HG03558 (cell line): Measurements from ENCODE around the gene BIRC7.
"Not testable (repeated sequence)": the region's sequence is repeated elsewhere in the genome, so short reads cannot be mapped to it uniquely, and the experiment has no call there.

Source experiments
- ATAC-seq: cut with Tn5 transposase; IDR thresholded peaks from one replicate; pipeline ENCODE4 v1.9.1; 2021; ENCODE audit warnings: moderate number of reproducible peaks; ENCODE audit not compliant: unreplicated experiment; ENCODE audit errors: extremely low read depth

Gene BIRC7

DNA sequence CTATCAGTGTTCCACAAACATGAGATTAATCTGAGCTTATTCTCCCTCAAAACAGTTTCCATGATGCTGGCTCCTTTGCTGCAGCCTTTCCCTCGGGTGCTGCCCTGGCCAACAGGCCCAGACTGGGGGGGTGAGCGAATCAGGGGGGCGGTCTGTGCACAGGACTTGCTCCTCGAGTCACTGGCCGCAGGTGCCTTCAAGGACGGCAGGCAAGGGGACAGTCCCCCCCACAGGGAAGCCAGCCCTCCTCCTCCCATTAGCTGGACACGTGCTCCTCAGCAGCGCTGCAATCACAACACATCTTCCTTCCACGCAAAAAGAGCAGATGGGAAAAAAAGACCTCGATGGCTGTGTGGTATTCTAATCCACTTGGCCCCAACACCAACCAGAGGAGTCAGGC, 29.8 kb upstream of the BIRC7 start:
- ATAC-seq: no peak

DNA sequence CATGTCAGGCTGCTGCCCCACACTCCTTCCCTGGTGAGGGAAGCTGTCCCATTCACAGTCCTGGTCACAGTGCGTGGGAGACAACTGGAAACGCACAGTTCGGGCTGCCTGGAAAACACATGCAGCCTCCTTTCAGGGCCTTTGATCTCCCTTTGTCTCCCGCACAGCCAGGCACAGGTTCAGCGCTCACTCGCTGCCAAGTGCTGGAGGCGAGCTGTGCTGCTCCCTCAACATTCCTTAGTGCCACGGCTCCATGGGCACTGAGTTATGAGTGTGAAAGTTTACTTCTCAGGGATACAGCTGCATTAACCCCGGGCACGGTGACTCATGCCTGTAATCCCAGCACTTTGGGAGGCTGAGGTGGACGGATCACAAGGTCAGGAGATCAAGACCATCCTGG, 28.8 kb upstream of the BIRC7 start:
- no peak for ATAC-seq

DNA sequence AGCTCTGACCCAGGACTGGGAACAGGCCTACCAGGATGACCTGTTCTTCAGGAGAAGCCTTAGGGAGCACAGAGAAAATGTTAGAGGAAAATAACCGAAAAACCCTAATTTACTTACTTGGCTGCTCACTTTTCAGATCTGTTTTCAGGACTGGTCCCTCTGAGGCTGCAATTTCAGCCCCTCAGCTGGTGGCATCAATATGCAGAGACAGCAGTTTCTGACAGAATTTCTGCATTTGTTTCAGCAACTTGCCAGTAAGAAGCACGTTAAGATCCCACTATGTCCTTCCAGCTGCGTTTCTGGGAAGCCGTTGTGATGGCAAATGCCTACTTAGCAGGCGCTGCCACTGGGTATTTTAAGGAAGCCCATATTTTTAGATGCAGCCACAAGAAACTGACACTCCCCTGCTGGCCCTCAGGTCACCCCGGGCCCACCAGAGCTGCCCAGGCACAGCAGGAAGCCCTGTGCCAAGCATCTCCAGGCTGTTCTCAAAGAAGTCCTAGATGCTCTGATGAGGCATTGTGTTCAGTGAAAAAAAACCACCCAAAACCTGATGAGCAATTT, 27.3 kb upstream of the BIRC7 start:
- no peak for ATAC-seq

DNA sequence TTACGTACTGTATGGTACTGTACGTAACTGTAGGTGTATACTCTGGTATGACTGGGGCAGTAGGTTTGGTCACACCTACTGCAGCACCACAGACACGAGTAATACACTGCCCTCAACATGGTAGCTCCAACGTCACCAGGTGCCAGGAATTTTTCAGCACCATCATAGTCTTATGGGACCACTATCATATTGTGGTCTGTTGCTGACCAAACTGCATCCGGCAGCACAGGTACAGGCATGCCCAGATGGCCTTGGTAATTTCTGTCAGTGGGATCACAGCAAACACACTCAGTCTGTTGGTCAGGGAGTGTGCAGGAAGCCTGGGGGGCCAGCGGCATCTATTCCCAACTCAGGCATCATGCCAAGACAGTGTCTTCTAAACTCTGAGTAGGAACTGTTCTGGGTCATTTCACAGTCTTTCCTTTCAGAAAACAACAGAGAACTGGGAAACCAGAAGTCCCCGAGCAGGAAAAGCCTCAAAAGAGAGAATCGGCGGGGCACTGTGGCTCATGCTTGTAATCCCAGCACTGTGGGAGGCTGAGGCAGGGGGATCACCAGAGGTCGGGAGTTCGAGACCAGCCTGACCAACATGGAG, 25.6 kb upstream of the BIRC7 start:
- ATAC-seq: no peak

DNA sequence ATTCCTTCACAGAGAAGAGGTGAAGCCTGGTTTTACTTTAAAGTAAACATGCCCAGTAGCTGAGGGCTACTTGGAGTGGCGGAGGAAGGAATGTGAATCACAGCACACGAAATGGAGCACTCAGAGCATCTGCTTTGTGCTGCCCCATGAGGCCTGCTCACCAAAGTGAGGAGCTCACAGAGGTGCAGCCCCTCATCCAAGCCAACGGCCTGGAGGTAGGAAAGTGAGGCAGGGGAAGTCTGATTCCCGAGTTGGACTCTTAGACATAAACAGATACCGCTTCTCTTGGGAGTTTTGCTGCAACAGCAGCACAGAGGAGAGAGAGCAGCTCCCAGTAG, 23.3 kb upstream of the BIRC7 start:
- ATAC-seq: no peak

DNA sequence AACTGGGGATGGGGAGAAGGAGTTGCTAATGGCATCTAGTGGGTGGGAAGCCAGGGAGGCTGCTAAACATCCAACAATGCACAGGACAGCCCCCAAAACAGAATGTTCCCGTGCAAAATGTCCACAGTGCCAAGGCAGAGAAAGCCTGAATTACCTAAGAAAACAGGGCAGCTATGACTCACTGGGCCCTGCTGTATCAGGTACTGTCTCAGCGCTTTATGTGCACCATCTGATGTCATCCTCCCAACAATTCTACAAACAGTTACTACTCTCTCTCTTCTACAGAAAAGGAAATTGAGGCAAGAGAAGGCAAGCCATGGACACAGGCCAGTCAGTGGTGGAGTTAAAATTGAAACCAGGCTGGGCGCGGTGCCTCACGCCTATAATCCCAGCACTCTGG, 22.9 kb upstream of the BIRC7 start:
- no peak for ATAC-seq

DNA sequence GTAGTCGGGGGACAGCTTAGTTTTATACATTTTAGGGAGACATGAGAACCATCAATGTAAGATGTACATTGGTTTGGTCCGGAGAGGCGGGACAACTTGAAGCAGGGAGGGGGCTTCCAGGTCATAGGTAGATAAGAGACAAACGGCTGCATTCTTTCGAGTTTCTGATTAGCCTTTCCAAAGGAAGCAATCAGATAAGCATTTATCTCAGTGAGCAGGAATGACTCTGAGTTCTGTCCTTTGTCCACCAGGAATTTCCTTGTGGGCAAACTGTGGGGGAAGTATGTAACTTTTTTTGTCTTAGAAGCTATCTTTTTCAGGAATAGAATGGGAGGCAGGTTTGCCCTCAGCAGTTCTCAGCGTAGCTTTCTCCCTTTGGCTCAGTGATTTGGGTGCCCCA, 21.2 kb upstream of the BIRC7 start:
- no peak for ATAC-seq

DNA sequence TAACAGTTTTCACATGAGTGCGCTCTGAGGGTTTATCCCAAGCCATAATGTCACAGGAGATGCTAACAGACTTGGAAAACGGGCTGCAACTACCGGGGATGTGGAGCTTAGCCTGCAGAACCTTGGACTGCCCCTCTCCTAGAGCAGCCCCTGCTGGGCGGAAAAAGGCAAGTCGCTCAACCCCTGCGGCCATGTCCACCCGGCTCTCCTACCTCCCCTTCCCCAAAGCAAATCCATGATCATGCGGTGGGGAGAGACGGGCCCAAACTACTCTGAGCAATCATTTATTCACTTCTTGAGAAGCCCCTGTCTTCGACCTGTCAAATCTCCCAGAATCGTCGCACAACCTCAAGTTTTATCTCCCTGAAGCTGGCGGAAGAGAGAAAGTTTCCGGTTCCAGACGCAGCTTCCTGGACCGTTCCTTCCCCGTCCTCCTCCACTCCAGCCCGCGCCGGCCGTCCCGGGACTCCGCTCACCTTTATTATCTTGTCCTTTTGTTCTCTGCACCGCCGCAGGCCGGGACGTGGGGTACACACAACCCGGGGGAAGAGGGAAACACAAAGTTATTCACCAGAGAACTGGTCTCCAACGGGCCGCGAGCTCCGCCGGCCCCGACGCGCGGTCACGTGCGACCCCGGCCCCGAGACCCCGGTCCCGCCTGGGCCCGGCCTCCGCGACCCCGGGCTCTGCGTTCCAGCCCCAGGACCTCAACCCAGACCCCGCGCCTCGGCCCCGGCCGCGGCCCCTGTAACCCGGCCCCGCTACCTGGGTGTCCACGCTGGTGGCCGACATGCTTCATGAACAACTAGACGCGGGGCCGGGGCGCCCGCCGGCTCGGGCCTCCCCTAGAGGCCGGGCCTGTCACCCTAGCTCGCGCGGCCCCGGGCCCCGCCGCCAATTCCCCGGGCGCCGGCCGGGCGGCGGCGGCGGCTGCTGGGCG, 20.3 kb upstream of the BIRC7 start:
- ATAC-seq: no peak

DNA sequence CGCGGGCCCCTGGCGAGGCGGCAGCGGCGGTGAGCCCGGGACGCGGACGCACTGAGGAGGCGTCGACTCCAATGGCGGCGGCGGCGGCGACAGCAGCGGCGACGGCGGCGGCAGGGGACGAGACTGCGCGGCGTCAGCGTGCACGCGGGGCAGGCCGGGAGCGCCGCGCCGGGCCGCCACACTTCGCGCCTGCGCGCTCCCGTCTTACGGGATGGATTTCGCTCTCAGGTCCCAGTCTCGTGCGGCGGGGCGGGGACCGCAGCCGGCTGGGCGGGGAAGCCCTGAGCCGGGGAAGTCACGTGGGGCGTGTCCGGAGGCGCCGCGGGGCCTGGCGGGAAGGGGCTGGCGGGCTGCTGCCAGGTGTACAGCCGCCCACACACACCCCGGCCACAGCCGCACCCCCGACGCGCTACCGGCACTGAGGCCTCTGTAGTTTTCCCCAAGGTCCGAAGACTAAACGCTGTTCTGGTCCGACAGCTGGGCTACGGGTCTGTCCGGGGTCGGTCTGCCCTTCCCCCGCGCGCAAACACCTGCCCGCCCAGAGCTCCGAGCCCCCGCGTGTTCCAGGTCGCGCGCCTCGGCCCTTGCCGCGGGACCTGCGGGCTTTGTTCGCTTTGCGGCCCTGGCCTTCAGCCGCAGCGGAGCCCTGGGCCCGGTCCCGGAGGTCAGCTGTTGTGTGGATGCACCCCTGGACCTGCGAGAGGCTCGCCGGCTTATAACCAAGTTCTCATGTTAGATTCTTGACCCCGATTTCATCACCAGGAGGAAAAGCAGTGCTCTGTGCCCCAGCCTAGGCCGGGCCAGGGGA, 19.5 kb upstream of the BIRC7 start, which contains the start of gene YTHDF1:
YTHDF1 (minus strand) TSS at position 91 of the 808 bp plus-strand sequence. CDS start 239 bp downstream, outside the sequence.
- ATAC-seq: peak; percentile 67

DNA sequence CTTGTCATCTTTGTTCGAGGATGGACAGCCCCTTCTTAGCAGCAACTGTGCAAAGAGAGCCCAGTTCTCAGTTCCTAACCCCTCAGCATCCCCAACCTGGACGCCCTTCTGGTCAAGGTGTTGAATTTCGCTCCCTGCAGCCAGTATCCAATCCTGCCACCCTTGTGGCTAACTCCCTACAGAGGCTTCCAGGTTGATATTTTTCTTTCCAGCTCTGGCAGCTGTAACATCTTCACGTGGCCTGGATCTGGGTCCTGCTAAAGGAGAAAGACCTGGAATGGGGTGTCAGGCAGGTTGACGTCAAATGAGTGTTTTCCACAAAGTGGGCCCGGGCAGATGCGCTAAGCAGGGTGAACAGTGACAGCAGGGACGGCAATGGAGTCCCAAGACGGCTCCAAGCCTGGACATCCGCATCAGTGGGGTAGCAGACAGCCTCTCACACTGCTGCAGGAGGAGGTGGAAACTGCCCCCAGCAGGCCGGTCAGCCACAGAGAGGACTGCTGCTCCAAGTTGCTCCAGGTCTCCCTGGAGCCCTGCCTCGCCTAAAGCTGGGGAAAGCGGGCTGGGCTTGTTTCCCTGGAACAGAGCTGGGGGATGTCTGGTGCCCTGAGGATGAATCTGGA, 18.7 kb upstream of the BIRC7 start:
- ATAC-seq: no peak

DNA sequence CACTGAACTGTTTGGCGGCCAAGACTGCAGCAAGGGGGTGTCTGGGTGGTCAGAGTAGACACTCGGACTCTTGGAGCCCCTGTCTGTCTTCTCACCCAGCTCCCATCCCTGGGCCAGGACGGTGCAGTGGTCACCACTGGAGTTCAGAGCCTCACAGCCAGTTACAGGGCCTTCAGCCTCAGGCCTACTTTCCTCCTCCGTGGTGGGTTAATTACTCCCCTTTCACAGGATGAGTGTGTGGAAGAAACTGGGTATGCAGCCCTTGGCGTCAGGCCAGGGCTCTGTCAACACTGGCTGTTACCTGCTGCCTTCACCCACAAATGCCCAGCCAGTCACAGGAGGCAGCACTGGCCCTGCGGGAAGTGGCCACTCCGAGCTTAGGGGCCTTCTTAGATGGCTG, 18.0 kb upstream of the BIRC7 start:
- ATAC-seq: no peak

DNA sequence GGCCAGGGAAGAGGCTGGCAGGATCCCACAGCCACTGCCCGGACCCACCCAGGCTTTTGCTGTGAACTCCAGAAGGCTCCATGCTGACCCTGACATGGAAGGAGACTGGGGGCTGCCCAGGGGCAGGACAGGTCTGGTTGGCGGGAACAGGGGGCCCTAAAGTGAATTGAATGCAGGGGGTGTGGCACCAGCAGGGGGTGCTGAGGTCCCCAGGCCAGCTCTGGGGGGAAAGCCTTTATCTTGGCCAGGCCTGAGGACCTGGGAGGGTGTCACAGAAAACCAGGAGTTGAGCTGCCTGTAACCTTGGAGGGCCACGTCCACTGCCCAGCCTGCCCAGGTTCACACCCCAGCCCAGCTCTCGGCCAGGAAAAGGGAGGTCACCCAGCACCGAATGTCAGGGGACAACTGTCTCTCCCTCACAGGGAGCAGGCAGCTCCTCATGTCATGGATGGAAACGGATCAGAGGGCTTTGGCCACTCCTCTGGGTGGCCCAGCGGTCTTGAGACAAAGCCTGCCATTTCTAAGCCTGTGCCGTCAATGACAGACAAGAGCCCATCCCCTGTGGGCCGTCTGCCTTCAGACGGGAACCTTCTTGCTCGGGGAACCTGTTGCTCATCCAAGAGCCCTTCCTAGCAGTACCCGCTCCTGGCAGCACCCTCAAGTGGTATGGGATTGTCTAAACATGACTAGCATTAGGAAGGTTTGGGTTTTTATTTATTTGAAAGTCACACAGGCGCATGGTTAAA, 16.8 kb upstream of the BIRC7 start:
- ATAC-seq: no peak

DNA sequence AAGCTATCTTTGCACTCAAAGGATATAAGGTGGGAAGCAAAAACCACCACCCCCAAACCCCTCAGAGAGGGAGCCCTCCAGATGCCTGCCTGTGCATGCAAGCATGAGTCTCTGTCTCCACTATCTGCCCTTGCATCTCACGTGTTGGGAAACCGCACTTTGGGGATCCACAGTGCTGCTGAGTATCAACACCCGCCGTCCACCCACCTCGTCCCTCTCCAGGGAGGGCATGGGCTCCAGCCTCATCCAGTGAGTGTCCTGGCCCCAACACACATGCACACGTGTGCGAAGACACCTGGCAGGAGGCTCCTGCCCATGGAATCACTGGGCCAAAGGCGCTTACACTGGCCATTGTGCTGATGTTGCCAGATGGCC, 16.3 kb upstream of the BIRC7 start:
- no peak for ATAC-seq

DNA sequence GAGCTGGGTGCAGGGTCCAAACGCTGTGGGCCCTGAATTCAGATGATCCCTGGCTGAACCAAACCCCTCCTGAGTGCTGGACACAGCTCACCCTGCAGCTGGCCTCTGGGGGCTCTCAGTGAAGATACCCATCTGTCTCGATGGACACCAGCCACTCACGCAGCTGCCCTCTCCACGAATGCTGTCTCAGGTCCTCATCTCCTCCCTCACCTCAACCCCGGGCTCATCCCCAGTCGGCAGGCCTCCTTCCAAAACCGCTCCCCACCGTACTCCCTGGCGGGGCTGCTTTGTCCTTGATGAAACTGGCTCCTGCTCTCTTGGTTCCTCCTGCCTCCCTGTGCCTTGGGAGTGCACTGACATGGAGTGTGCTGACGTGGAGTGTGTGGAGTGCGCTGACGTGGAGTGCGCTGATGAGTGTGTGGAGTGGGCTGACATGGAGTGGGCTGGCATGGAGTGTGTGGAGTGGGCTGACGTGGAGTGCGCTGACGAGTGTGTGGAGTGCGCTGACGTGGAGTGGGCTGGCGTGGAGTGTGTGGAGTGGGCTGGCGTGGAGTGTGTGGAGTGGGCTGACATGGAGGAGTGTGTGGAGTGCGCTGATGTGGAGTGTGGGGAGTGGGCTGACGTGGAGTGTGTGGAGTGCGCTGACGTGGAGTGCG, 15.7 kb upstream of the BIRC7 start:
- ATAC-seq: no peak

DNA sequence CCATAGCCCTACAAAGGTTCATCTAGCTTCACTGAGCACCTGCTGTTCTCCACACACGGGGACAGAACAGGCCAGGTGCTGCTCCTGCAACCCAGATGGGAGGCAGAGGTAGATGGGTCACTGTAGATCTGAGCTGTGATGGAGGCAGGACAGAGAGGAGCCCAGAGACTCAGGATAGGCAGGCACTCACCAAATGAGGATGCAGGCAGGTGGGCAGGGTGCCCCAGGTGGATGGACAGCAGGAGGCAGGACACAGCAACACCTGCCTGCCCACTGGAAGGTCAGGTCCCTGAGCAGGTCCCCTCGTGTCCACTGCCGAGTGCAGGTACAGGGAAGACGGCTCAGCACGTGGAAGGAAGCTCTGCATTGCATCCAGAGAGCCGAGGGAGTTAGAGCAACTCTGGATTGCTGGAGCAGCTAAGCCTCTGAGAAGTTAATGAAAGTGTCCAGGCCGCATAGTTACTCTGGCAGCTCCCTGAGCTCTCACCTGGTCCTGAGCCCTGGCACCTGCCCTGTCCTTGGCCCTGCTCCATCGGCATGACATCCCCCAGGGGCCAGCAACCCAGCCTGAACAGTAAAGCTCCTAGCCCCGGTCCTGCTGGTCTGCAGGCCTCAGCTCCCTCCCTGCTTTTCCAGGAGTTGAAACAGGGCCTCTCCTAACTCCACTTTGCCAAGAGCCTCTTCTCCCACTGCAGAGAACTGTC, 14.9 kb upstream of the BIRC7 start:
- ATAC-seq: no peak

DNA sequence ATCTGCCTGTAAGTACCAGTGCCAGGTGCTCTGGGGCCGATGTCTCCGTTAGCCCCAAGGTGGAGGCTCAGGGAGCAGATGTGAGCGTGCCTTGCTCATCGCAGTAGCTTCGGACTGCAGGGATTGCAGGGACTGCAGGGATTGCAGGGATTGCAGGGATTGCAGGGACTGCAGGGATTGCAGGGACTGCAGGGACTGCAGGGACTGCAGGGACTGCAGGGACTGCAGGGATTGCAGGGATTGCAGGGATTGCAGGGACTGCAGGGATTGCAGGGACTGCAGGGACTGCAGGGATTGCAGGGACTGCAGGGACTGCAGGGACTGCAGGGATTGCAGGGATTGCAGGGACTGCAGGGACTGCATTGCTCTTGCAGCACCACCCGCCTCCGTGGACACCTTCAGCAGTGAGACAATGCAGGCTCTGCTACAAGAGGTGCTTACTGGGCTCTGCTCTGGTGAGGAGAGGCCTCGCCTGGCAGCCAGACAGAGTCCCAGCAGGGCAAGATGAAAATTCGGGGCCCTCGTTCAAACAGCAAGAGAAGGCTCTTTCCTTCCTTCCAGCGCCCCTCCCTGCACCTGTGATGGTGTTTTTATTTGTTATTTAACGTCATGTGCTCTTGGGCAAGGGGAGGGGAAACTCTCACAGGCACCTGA, 14.2 kb upstream of the BIRC7 start:
- ATAC-seq: not testable (repeated sequence)

DNA sequence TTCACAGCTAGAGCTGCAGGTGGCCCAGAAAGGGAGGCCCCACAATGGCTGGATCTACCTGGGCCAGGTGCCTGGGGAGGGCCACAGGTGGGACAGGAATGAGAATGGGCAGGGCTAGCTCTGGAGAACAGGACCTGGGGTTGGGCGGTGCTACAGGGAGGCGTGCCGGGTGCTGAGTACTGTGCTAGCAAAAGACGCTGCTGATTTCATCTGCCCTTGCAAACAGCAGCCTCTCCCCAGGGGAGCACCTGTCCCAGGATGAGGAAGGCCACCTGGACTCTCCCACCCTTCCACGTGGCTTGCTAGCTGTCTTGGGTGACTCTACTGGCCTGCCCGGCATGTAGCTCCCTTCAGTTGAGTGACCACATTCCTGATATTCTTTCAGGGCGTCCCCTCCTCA, 13.2 kb upstream of the BIRC7 start:
- no peak for ATAC-seq
